Heart left ventricle (tissue), 13 donors: ENCODE results near the gene FARP1.

Experiments
- POLR2A ChIP-seq, 2 donors: fragments of 450-650 bp; IDR thresholded peaks; one replicate each; pipeline ENCODE4 v1.6.1; 2017; ENCODE audit warnings: antibody characterized with exemption in 2 of 2, mild to moderate bottlenecking in 2 of 2, moderate library complexity in 2 of 2
- TF ChIP-seq, protein P1 (sequence below), 12 donors: fragments of 200-600 bp; sonication (generic) in 4 of 12; IDR thresholded peaks; one replicate each; pipeline versions ENCODE4 v1.5.0 to v1.8.0; 2018 to 2022; ENCODE audit warnings: antibody characterized with exemption in 12 of 12, mild to moderate bottlenecking in 5 of 12
- donor health status: ischemic (EF 13 %, LVEDD 7.1; RV severe dilation, severe dysfunction).
- donor health status: DM: no; HTN: yes; CAD: no.
- donor health status: DM: no; HTN: no; CAD: no.
- donor health status: ischemic (EF 25% LVEDD 6.9; RV normal size, moderate dysfunction).
- donor health status: ischemic (EF 25% LVEDD 5.7; RV mildly dilated, moderate dysfunction).
- donor health status: ischemic (EF 35%, LVEDD 5.7; RV mildly dilated, moderate dysfunction).
- donor health status: nonischemic (EF 11% LVEDD 7.7; RV severe dilation, severe dysfunction).
- donor health status: DM: yes; HTN: yes; CAD: no.
- donor health status: PGD.
- donor health status: ischemic (EF 29% LVEDD 5.4; RV normal size, mild dysfunction).
- donor health status: nonischemic (EF 23%, LVEDD 6.1; RV moderate dilation, normal function).

GRCh38 chr13:98427331-98427995 is 284.6 kb downstream of the FARP1 start:
- TF ChIP-seq, protein P1, sequence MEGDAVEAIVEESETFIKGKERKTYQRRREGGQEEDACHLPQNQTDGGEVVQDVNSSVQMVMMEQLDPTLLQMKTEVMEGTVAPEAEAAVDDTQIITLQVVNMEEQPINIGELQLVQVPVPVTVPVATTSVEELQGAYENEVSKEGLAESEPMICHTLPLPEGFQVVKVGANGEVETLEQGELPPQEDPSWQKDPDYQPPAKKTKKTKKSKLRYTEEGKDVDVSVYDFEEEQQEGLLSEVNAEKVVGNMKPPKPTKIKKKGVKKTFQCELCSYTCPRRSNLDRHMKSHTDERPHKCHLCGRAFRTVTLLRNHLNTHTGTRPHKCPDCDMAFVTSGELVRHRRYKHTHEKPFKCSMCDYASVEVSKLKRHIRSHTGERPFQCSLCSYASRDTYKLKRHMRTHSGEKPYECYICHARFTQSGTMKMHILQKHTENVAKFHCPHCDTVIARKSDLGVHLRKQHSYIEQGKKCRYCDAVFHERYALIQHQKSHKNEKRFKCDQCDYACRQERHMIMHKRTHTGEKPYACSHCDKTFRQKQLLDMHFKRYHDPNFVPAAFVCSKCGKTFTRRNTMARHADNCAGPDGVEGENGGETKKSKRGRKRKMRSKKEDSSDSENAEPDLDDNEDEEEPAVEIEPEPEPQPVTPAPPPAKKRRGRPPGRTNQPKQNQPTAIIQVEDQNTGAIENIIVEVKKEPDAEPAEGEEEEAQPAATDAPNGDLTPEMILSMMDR (IDR thresholded peaks at IDR 0.05) = no peak
- TF ChIP-seq POLR2A (IDR thresholded peaks at IDR 0.05) = no peak
